HT-29 (cell line): ENCODE data around the gene HOXB6. TPM values are rescaled to one million over a fixed set of nuclear protein-coding genes. Genes with fewer than 3 reads are reported as not detected.
A peak's percentile ranks its signal among the peaks of the same experiment; 100 is the strongest.

ENCODE experiments used
- small RNA-seq: library from RNA; depleted of rRNA; stranded (forward); fragments of <200 nt; gene quantifications from one replicate; pipeline ENCODE3, GENCODE V24; 2014
- total RNA-seq: library from RNA; depleted of rRNA; stranded (reverse); fragments of >200 nt; shearing (Covaris generic); gene quantifications from 2 replicates; pipeline ENCODE4 v1.2.3, GENCODE V29; 2014; rRNA removed

Gene HOXB6
- total RNA-seq, 1 experiment from 2014 or later: 160 TPM

Small RNAs within 50 kb of the gene (small RNA-seq; reads per million reads assigned to genes)
- 3.9 reads per million, percentile 80 among the genes with 10 or more reads in this experiment for gene MIR196A1

Other genes with a start within 250 kb of the HOXB6 start
- gene SKAP1, start 174.8 kb downstream of the HOXB6 start, total RNA-seq: 4.3 and 4.7 TPM in 2 replicates
- 0.08 TPM in 1 of 2 replicates, not detected in the other for gene HOXB1, start 74.0 kb downstream of the HOXB6 start, total RNA-seq
- gene HOXB2, start 59.9 kb downstream of the HOXB6 start, total RNA-seq: 2.3 and 7.0 TPM in 2 replicates
- 14.5 and 15.5 TPM in 2 replicates for gene HOXB4, start 26.6 kb downstream of the HOXB6 start, total RNA-seq
- 99.5 and 126 TPM in 2 replicates for gene HOXB3, start 14.7 kb downstream of the HOXB6 start, total RNA-seq
- gene HOXB5, start 11.2 kb downstream of the HOXB6 start, total RNA-seq: 7.5 and 8.2 TPM in 2 replicates
- gene HOXB7, start 6.0 kb upstream of the HOXB6 start, total RNA-seq: 37.3 and 39.7 TPM in 2 replicates
- gene HOXB8, start 10.3 kb upstream of the HOXB6 start, total RNA-seq: 51.0 and 52.7 TPM in 2 replicates
- 177 and 188 TPM in 2 replicates for gene HOXB9, start 21.4 kb upstream of the HOXB6 start, total RNA-seq
- gene PRAC1, start 117.5 kb upstream of the HOXB6 start, total RNA-seq: not detected in 2 replicates
- gene PRAC2, start 118.2 kb upstream of the HOXB6 start, total RNA-seq: 0.76 TPM in 1 of 2 replicates, not detected in the other
- gene HOXB13, start 123.8 kb upstream of the HOXB6 start, total RNA-seq: 3.5 and 5.3 TPM in 2 replicates
- 0.05 and 0.36 TPM in 2 replicates for gene TTLL6, start 212.2 kb upstream of the HOXB6 start, total RNA-seq
- gene CALCOCO2, start 226.0 kb upstream of the HOXB6 start, total RNA-seq: 8.1 and 11.0 TPM in 2 replicates